ENCODE measurements around the gene ADAMTS5. TPM values are rescaled to one million over a fixed set of nuclear protein-coding genes. Genes with fewer than 3 reads are reported as not detected.

Gene ADAMTS5
- total RNA-seq, 2 donors from 2014 or later = not detected

DNA sequence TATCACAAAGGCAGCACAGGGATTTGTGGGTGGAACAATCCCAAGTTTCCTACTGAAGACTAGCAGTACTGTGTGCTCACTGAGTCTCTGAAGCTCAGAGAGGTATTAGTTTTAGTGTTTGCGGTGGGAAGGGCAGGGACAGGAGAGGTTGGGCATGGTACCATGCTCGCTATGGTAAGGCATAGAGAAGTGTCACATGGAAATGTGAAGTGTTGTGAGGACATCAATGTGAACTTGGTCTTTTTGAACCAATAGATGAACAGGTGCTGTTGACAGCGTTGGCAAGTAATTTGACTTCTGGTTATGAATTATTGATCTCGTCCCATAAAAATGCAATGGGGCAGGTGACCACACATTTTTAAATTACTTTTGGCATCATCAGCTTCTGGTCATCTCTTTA, 65.9 kb downstream of the ADAMTS5 start:
- Mint-ChIP-seq H3K27me3 (ENCODE audit: low read depth) (no peaks in the 10 kb centered on the region), H3K36me3 (ENCODE audit: insufficient read depth in 2 of 2) (no peaks in the 10 kb centered on the region), H3K9me3 (peaks cover 0 to 4% of the 10 kb centered on the region in 2 donors), H3K27ac (no peak overlapping the region), H3K4me1 (ENCODE audit: low read depth) (no peaks in the 10 kb centered on the region), H3K4me3 (no peak overlapping the region)
- no peak for ATAC-seq (replicated peaks in 1 of 2)
- no peak for DNase-seq

DNA sequence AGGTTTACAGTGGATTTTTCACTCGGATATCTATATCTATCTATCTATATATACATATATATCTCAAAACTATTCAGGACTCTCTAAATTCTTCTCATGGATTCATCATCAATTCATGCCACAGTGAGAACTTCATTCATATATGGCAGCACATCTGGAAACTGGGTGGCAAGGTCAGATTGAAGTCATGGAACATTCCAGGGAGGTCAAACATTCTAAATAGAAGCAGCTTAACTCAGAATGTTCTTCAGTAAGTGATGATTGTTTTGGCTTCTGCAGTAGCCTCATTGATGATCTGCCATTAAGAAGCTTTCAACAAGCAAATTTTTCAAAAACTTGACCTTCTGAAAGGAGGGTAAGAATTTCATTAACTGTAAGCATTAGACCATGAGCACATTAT, 74.7 kb downstream of the ADAMTS5 start:
- Mint-ChIP-seq H3K4me1 (ENCODE audit: low read depth) (no peaks in the 10 kb centered on the region), H3K9me3 (no peaks in the 10 kb centered on the region), H3K27me3 (ENCODE audit: low read depth) (peaks cover 5% of the 10 kb centered on the region), H3K4me3 (no peak overlapping the region), H3K27ac (no peak overlapping the region), H3K36me3 (ENCODE audit: insufficient read depth in 2 of 2) (no peaks in the 10 kb centered on the region)
- DNase-seq (no peak), ATAC-seq (replicated peaks in 1 of 2) (no peak)

DNA sequence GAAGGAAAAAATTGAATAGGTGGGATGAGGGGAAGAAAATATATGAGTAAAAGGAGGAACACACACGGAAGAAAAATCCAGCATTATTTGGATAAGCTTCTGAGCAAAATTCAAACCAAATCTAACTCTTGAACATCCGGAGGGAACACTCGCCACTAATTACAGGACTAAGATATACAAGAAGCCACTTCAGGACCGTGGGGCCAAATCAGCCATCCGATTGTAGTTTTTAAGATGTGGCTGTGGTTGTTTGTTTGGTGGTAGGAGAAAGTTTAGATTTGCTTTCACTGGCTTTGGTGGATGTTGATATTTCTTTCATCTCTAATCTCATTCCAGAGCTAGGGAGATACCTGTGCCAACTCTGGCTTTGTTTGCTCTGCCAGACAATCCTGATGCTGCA, 78.0 kb downstream of the ADAMTS5 start:
- DNase-seq = no peak
- H3K9me3 Mint-ChIP-seq = no peaks in the 10 kb centered on the region
- no peak for ATAC-seq (replicated peaks in 1 of 2)
- no peak overlapping the region for H3K27ac Mint-ChIP-seq
- H3K4me1 Mint-ChIP-seq (ENCODE audit: low read depth) = no peaks in the 10 kb centered on the region
- H3K36me3 Mint-ChIP-seq (ENCODE audit: insufficient read depth in 2 of 2) = no peaks in the 10 kb centered on the region
- peaks cover 11% of the 10 kb centered on the region for H3K27me3 Mint-ChIP-seq (ENCODE audit: low read depth)
- no peak overlapping the region for H3K4me3 Mint-ChIP-seq

DNA sequence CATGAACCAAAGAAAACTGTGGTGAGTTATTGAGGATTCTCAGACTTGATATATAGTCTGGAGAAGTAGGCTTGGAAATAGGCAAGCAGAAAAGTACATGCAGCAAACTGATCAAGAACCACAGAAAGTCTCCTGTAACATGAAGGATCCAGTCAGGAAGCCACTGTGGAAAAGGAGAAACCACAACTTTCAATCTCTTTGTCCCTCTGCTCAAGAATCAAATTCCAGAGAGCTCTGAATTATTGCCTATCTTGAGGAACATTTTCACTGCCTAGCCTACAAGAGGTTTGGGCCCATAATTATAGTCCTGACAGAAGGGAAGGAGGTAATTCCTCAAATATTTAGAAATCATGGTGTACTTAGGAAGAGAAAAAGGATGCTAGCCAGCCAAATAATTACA, 78.6 kb downstream of the ADAMTS5 start:
- Mint-ChIP-seq H3K4me3 (no peak overlapping the region), H3K36me3 (ENCODE audit: insufficient read depth in 2 of 2) (no peaks in the 10 kb centered on the region), H3K4me1 (ENCODE audit: low read depth) (no peaks in the 10 kb centered on the region), H3K27ac (no peak overlapping the region), H3K9me3 (no peaks in the 10 kb centered on the region), H3K27me3 (ENCODE audit: low read depth) (peaks cover 11% of the 10 kb centered on the region)
- ATAC-seq (replicated peaks in 1 of 2) (no peak), DNase-seq (no peak)

DNA sequence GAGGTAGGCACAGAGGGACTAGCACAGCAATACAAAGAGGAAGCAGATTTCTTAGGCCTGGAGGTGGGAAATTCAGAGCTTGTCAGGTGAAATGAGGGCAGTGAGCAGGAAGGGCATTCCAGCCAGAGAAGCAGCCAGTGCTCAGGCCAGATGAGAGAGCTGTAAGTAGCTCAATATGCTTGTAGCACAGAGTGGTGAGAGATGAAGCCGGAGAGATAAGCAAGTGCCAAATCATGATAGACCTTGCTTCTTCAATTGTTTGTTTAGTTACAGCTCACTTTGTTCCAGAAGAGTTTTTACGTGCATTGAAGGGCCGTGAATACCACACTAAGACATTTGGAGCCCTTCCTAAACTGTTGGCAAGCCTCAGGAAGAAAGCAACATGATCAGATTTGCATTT, 79.6 kb downstream of the ADAMTS5 start:
- ATAC-seq (replicated peaks in 1 of 2) (no peak), DNase-seq (no peak)
- Mint-ChIP-seq H3K9me3 (no peaks in the 10 kb centered on the region), H3K4me1 (ENCODE audit: low read depth) (no peaks in the 10 kb centered on the region), H3K27ac (no peak overlapping the region), H3K4me3 (no peak overlapping the region), H3K27me3 (ENCODE audit: low read depth) (peaks cover 12% of the 10 kb centered on the region), H3K36me3 (ENCODE audit: insufficient read depth in 2 of 2) (no peaks in the 10 kb centered on the region)

DNA sequence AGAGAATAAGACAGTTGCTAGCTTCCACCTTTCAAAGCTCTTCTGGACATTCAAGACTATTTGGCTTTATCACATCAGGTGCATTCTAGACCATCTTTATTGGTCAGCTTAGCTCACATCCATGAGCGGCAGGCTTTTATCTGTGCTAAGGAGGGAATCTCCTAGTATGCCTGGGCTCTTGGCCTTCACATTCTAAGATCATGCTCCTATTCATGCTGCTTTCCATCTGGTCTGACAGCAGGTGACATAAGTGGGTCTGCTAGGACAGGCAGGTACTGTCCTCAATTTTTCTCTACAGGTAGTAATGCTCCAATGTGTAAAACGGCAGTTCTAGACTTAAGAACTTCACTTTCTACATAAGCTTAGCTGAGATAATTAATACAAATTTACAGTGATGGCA, 82.5 kb downstream of the ADAMTS5 start:
- Mint-ChIP-seq H3K27ac (no peak overlapping the region), H3K4me1 (ENCODE audit: low read depth) (no peaks in the 10 kb centered on the region), H3K36me3 (ENCODE audit: insufficient read depth in 2 of 2) (no peaks in the 10 kb centered on the region), H3K9me3 (no peaks in the 10 kb centered on the region), H3K4me3 (no peak overlapping the region), H3K27me3 (ENCODE audit: low read depth) (peaks cover 18% of the 10 kb centered on the region)
- DNase-seq = no peak
- no peak for ATAC-seq (replicated peaks in 1 of 2)

DNA sequence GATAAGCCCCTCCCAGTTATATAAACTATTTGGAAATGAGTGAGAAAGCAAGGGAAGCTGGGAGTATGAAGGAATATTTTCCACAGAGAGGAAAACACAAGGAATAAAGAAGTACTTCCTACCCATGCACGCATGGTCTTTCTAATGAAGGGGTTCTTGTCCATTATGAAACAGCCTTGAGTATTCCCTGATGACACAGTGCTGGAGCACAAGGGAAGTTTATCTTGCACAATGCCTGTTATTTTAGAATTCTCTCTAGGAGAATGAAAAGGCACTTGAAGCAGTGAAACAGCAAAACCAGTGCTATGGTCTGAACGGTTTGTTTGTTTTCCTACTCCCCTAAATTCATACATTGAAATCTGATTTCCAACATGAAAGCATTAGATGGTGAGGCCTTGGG, 83.1 kb downstream of the ADAMTS5 start:
- H3K9me3 Mint-ChIP-seq = no peaks in the 10 kb centered on the region

DNA sequence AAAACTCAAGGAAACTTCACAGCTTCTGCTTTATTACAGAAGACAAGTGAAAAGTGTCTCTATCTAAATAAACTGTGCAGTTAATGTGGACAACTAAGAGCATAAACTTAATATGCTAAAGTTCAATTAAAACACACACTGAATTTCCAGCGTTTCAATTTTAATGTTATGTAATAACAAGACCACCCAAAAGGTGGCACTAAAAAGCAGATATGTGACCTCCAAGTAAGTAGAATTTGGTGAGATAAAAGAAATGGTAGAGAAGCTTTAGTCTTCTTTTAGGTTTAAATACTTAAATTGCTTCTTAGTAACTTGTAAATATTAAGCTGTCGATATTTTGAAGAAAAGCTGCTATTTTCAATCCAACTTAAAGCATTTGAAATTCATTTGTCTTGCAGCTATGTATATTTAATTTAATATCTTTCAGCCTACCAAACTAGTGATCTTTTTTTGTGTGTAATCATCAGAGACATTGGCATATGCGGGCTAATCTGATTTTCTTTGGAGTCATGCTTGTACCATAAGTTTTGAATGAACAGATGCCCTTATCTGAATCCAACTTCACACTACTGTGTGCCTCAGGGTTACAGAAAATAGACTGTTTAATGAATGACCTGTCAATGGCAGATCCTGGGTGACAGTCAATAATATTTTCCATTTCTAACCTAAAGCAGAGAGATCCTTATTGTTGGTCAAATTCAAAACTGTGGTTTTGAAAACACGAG, 85.2 kb downstream of the ADAMTS5 start:
- peaks cover 14% of the 10 kb centered on the region for H3K27me3 Mint-ChIP-seq (ENCODE audit: low read depth)
- DNase-seq (no peak), ATAC-seq (replicated peaks in 1 of 2) (no peak)
- H3K36me3 Mint-ChIP-seq (ENCODE audit: insufficient read depth in 2 of 2) = no peaks in the 10 kb centered on the region
- no peaks in the 10 kb centered on the region for H3K9me3 Mint-ChIP-seq
- no peak overlapping the region for H3K4me3 Mint-ChIP-seq
- no peak overlapping the region for H3K27ac Mint-ChIP-seq
- H3K4me1 Mint-ChIP-seq (ENCODE audit: low read depth) = no peaks in the 10 kb centered on the region

More for the DNA sequence above, 83.1 kb downstream of the ADAMTS5 start:
- Mint-ChIP-seq H3K27me3 (ENCODE audit: low read depth) (peaks cover 18% of the 10 kb centered on the region), H3K36me3 (ENCODE audit: insufficient read depth in 2 of 2) (no peaks in the 10 kb centered on the region), H3K27ac (no peak overlapping the region), H3K4me1 (ENCODE audit: low read depth) (no peaks in the 10 kb centered on the region), H3K4me3 (no peak overlapping the region)
- ATAC-seq (replicated peaks in 1 of 2) (no peak), DNase-seq (no peak)

DNA sequence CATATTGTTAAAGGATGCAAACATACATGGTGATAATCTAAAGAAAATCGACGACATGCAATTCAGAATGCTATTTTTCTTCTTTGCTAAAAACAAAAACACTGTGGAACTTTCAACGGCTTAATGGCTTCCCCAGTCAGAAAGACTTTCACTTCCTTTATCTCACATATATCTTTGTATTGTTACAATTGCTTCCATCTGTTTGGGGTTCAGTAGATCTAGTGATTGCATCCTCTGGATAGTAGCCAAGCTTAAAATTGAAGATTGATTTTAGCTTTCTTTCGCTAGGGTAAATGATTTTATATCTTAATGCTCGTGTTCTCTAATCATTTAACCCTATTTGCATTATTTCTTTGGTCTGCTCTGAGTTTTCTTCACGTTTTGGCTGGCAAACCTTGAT, 89.9 kb downstream of the ADAMTS5 start:
- no peak for ATAC-seq (replicated peaks in 1 of 2)
- peaks cover 4% of the 10 kb centered on the region for H3K27me3 Mint-ChIP-seq (ENCODE audit: low read depth)
- H3K27ac Mint-ChIP-seq = no peak overlapping the region
- peaks cover 0 to 2% of the 10 kb centered on the region in 2 donors for H3K9me3 Mint-ChIP-seq
- H3K4me3 Mint-ChIP-seq = no peak overlapping the region
- DNase-seq = no peak
- H3K4me1 Mint-ChIP-seq (ENCODE audit: low read depth) = no peaks in the 10 kb centered on the region
- no peaks in the 10 kb centered on the region for H3K36me3 Mint-ChIP-seq (ENCODE audit: insufficient read depth in 2 of 2)

DNA sequence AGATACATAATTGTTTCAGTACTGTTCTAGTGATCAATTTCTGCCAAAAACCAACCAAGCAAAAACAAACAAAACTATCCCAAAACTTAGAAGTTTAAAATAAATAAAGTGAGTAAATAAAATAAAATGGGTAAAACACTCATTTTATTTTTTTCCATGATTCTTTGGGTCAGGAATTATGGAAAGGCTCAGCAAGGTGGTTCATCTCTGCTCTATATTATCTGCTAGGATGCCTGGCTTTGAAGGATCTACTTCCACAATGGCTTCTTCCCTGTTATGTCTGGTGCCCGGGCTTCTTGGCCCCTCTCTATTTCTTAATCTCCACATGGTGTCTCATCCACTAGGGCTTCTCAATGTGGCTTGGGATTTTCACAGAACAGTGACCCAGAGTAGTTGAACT, 92.5 kb downstream of the ADAMTS5 start:
- Mint-ChIP-seq H3K4me1 (ENCODE audit: low read depth) (no peaks in the 10 kb centered on the region), H3K9me3 (peaks cover 0 to 2% of the 10 kb centered on the region in 2 donors), H3K27ac (no peak overlapping the region), H3K4me3 (no peak overlapping the region), H3K36me3 (ENCODE audit: insufficient read depth in 2 of 2) (no peaks in the 10 kb centered on the region), H3K27me3 (ENCODE audit: low read depth) (no peaks in the 10 kb centered on the region)
- ATAC-seq (replicated peaks in 1 of 2) (no peak), DNase-seq (no peak)

Other genes starting within 250 kb of the ADAMTS5 start
- gene ADAMTS1, start 121.7 kb downstream of the ADAMTS5 start, total RNA-seq = under 1 TPM in 1 of 2 donors, not detected in 1; 0.31 TPM